OCI-LY1 (cell line): Measurements from ENCODE around the gene CD164.

Experiments
- H2AFZ ChIP-seq: fragments of 200-600 bp; sonication (generic), shearing (Covaris generic); 2 replicates; pipeline ENCODE4 v1.6.0; 2014; ENCODE audit warnings: antibody characterized with exemption, mild to moderate bottlenecking, low read length
- H3F3A ChIP-seq: fragments of 200-600 bp; sonication (generic), shearing (Covaris generic); 2 replicates; pipeline ENCODE4 v1.6.0; 2014; ENCODE audit warnings: mild to moderate bottlenecking, antibody characterized with exemption, low read length, moderate library complexity; ENCODE audit not compliant: insufficient read depth
- H3K27ac ChIP-seq: fragments of 200-600 bp; sonication (generic); 2 replicates; pipeline ENCODE4 v1.5.1; 2014; ENCODE audit warnings: low read length, mixed run types, mild to moderate bottlenecking, low read depth; ENCODE audit not compliant: poor library complexity, severe bottlenecking
- H3K27me3 ChIP-seq: fragments of 200-600 bp; sonication (generic); 2 replicates; pipeline ENCODE4 v1.6.0; 2014; ENCODE audit warnings: antibody characterized with exemption, mild to moderate bottlenecking, low read length, moderate library complexity; ENCODE audit not compliant: insufficient read depth
- H3K36me3 ChIP-seq: fragments of 200-600 bp; sonication (generic); 2 replicates; pipeline ENCODE4 v1.6.1; 2014; ENCODE audit warnings: mild to moderate bottlenecking, antibody characterized with exemption, low read length, moderate library complexity, mixed read lengths; ENCODE audit not compliant: insufficient read depth
- H3K4me1 ChIP-seq: fragments of 200-600 bp; sonication (generic); 2 replicates; pipeline ENCODE4 v1.5.1; 2014; ENCODE audit warnings: mild to moderate bottlenecking, low read length, moderate library complexity; ENCODE audit not compliant: insufficient read depth, severe bottlenecking
- H3K4me2 ChIP-seq: fragments of 200-600 bp; sonication (generic), shearing (Covaris generic); 2 replicates; pipeline ENCODE4 v1.6.1; 2014; ENCODE audit warnings: low read length
- H3K4me3 ChIP-seq: fragments of 200-600 bp; sonication (generic); 2 replicates; pipeline ENCODE4 v1.5.1; 2014; ENCODE audit warnings: low read length, low read depth, mild to moderate bottlenecking, mixed read lengths; ENCODE audit not compliant: poor library complexity, severe bottlenecking
- H3K79me2 ChIP-seq: fragments of 200-600 bp; shearing (Covaris generic); 2 replicates; pipeline ENCODE4 v1.6.1; 2016; ENCODE audit warnings: mixed run types, low read length, mixed read lengths; ENCODE audit not compliant: insufficient read depth
- H3K9ac ChIP-seq: fragments of 200-600 bp; sonication (generic), shearing (Covaris generic); 2 replicates; pipeline ENCODE4 v1.6.1; 2014; ENCODE audit warnings: mild to moderate bottlenecking, low read length, mixed read lengths
- H3K9me2 ChIP-seq: fragments of 200-600 bp; sonication (generic), shearing (Covaris generic); 2 replicates; pipeline ENCODE4 v1.6.1; 2014; ENCODE audit warnings: low read depth, mild to moderate bottlenecking, low read length, mixed read lengths
- H3K9me3 ChIP-seq: fragments of 200-600 bp; shearing (Covaris generic); 2 replicates; pipeline ENCODE4 v1.6.1; 2014; ENCODE audit warnings: low read length, mixed read lengths
- H4K20me1 ChIP-seq: fragments of 200-600 bp; sonication (generic), shearing (Covaris generic); 2 replicates; pipeline ENCODE4 v1.6.0; 2016; ENCODE audit warnings: mild to moderate bottlenecking, low read length; ENCODE audit not compliant: insufficient read depth
- CTCF ChIP-seq: fragments of 200-600 bp; sonication (generic), shearing (Covaris generic); IDR thresholded peaks from 2 replicates; pipeline ENCODE4 v1.5.1; 2017; ENCODE audit warnings: mild to moderate bottlenecking, antibody characterized with exemption, low read length, moderate library complexity, mixed read lengths
- EZH2 ChIP-seq: fragments of 200-600 bp; sonication (generic), shearing (Covaris generic); IDR thresholded peaks from 2 replicates; pipeline ENCODE4 v1.8.0; 2017; ENCODE audit warnings: borderline replicate concordance, mixed run types, mild to moderate bottlenecking, antibody characterized with exemption, low read length, moderate library complexity, mixed read lengths

CD164 gene

GRCh38 chr6:109318328-109318876, 63.9 kb downstream of the CD164 start:
- no peaks in the 10 kb centered on the region for H3K4me1 ChIP-seq
- no peaks in the 10 kb centered on the region for H3K36me3 ChIP-seq
- H3K79me2 ChIP-seq = no peaks in the 10 kb centered on the region
- no peaks in the 10 kb centered on the region for H3K9me2 ChIP-seq
- no peak overlapping the region for H3K4me3 ChIP-seq
- no peaks in the 10 kb centered on the region for H3F3A ChIP-seq
- no peaks in the 10 kb centered on the region for H4K20me1 ChIP-seq
- TF ChIP-seq CTCF (no peak), EZH2 (no peak)
- H3K9ac ChIP-seq = no peak overlapping the region
- H2AFZ ChIP-seq = no peak overlapping the region
- no peaks in the 10 kb centered on the region for H3K9me3 ChIP-seq
- no peak overlapping the region for H3K4me2 ChIP-seq
- no peaks in the 10 kb centered on the region for H3K27me3 ChIP-seq
- no peak overlapping the region for H3K27ac ChIP-seq

DNA sequence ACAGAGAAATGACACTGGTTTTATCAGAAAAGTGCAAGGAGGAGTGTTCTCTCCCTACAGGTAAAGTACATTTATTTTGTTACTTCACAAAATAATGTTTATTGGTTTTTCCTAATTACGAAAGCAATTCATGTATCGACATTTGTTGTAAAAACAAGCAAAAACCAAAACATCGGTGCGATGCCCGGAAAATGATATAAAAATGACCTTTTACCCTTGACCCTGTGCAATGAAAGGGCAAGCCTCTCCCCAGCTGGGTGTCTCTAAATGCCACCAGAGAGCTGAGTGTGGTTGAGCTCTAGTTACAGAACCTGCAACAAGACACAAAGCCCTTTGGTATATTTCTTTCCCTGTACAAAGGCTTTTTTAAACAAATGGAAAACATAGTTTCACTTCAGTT, 65.4 kb downstream of the CD164 start:
- no peaks in the 10 kb centered on the region for H3K4me1 ChIP-seq
- H3K36me3 ChIP-seq = no peaks in the 10 kb centered on the region
- H3K79me2 ChIP-seq = no peaks in the 10 kb centered on the region
- no peaks in the 10 kb centered on the region for H3K9me2 ChIP-seq
- H3K9ac ChIP-seq = no peak overlapping the region
- no peak overlapping the region for H3K27ac ChIP-seq
- H3F3A ChIP-seq = no peaks in the 10 kb centered on the region
- H3K9me3 ChIP-seq = no peaks in the 10 kb centered on the region
- H3K4me2 ChIP-seq = no peak overlapping the region
- H2AFZ ChIP-seq = no peak overlapping the region
- H4K20me1 ChIP-seq = no peaks in the 10 kb centered on the region
- no peak overlapping the region for H3K4me3 ChIP-seq
- TF ChIP-seq CTCF (no peak), EZH2 (no peak)
- H3K27me3 ChIP-seq = no peaks in the 10 kb centered on the region
